GM20431 (cell line): Measurements from ENCODE around the gene UST.

Experiments used
- in situ Hi-C: fragments of 300-500 bp; cut with MseI, MboI; formaldehyde crosslinking; loops from one replicate; pipeline ENCODE4 v1.15.0; 2020; ENCODE audit warnings: low sequenced_read_pairs; ENCODE audit not compliant: unreplicated experiment

UST gene

GRCh38 chr6:149045404-149045803 is 298.6 kb downstream of the UST start:
- in situ Hi-C loops: no loop called here

GRCh38 chr6:149046164-149046821 is 299.5 kb downstream of the UST start:
- in situ Hi-C loops: no loop called here

- in situ Hi-C loops: no loop called here
Measured at GRCh38 chr6:149046822-149047246, 300.0 kb downstream of the UST start.

GRCh38 chr6:149049230-149049629 is 302.4 kb downstream of the UST start:
- in situ Hi-C loops: no loop called here

GRCh38 chr6:149050160-149050559 is 303.3 kb downstream of the UST start:
- in situ Hi-C loops: no loop called here

GRCh38 chr6:149052350-149053106 is 305.7 kb downstream of the UST start:
- in situ Hi-C loops: no loop called here

GRCh38 chr6:149053848-149054558 is 307.2 kb downstream of the UST start:
- in situ Hi-C loops: no loop called here

GRCh38 chr6:149054559-149055194 is 307.8 kb downstream of the UST start:
- in situ Hi-C loops: no loop called here

- in situ Hi-C loops: no loop called here
Measured at GRCh38 chr6:149055195-149055899, 308.5 kb downstream of the UST start.

- in situ Hi-C loops: no loop called here
Measured at GRCh38 chr6:149056777-149057463, 310.1 kb downstream of the UST start.

GRCh38 chr6:149057464-149057840 is 310.6 kb downstream of the UST start:
- in situ Hi-C loops: no loop called here

GRCh38 chr6:149059557-149059956 is 312.7 kb downstream of the UST start:
- in situ Hi-C loops: no loop called here

- in situ Hi-C loops: no loop called here
Measured at GRCh38 chr6:149060300-149060984, 313.6 kb downstream of the UST start.

GRCh38 chr6:149060985-149061760 is 314.3 kb downstream of the UST start:
- in situ Hi-C loops: no loop called here

- in situ Hi-C loops: no loop called here
Measured at GRCh38 chr6:149061930-149062329, 315.1 kb downstream of the UST start.

- in situ Hi-C loops: no loop called here
Measured at GRCh38 chr6:149062653-149063348, 316.0 kb downstream of the UST start.

GRCh38 chr6:149063468-149063867 is 316.6 kb downstream of the UST start:
- in situ Hi-C loops: no loop called here
